HepG2 (cell line): ENCODE measurements around the gene FFAR1. TPM values are rescaled to one million over a fixed set of nuclear protein-coding genes. Genes with fewer than 3 reads are reported as not detected.

Experiments
- ATAC-seq: fragments of 200-7000 bp; cut with Tn5 transposase; 3 replicates; pipeline ENCODE4 v1.9.1; 2020; ENCODE audit warnings: mild to moderate bottlenecking, moderate library complexity
- Bru-seq: library from RNA; stranded (reverse); fragments of 400-500 nt; gene quantifications from one replicate; lab custom pipeline; 2021; lab: Mats Ljungman, UMichigan
- BruChase-seq, 2 experiments: library from RNA; stranded (reverse); fragments of 400-500 nt; gene quantifications; one replicate each; lab custom pipeline; 2021; lab: Mats Ljungman, UMichigan
- BruUV-seq: library from RNA; stranded (reverse); fragments of 400-500 nt; replicated peaks from 2 replicates; lab custom pipeline; 2021; lab: Mats Ljungman, UMichigan
- CTCF ChIA-PET: fragments of 300-600 bp; formaldehyde crosslinking; extraction: SDS; loops from one replicate; lab custom pipeline; 2021; ENCODE audit warnings: low total read pairs, inconsistent platforms, low intra/inter-chr PET ratio; lab: Yijun Ruan, JAX
- POLR2A ChIA-PET: fragments of 350-600 bp; sonication (Branson Sonifier 250); formaldehyde crosslinking; loops from one replicate; lab custom pipeline; 2020; ENCODE audit warnings: antibody characterized with exemption, inconsistent platforms; lab: Yijun Ruan, JAX
- DNase-seq: peaks from one replicate; pipeline ENCODE4 v3.0.0-alpha.2; 2015; ENCODE audit warnings: low spot score
- FAIRE-seq: peaks from 3 replicates; lab custom pipeline; 2011; peaks lifted over from hg19 to GRCh38; lab: Jason Lieb, UNC
- H2AFZ ChIP-seq: one replicate; pipeline ENCODE4 v1.6.1; 2011; ENCODE audit warnings: low read length, inconsistent platforms
- H3K27ac ChIP-seq: fragments of 300-600 bp; 3 replicates; pipeline ENCODE4 v1.8.0; 2011; ENCODE audit warnings: mixed run types, mild to moderate bottlenecking, mixed read lengths, low read length, inconsistent platforms; ENCODE audit not compliant: insufficient read depth; ENCODE audit errors: extremely low read length
- H3K27me3 ChIP-seq, 2 experiments: fragments of 200-600 bp in 1 of 2; 2 replicates in 1 of 2; 3 replicates in 1 of 2; pipeline versions ENCODE4 v1.6.0 to v1.8.0; 2011; ENCODE audit warnings: low read length in 2 of 2, mild to moderate bottlenecking in 2 of 2, moderate library complexity in 2 of 2, inconsistent platforms in 1 of 2; ENCODE audit not compliant: insufficient read depth in 2 of 2, control insufficient read depth in 1 of 2
- H3K36me3 ChIP-seq, 2 experiments: fragments of 200-600 bp in 1 of 2; replicated peaks in 1 of 2; 2 replicates in 1 of 2; 3 replicates in 1 of 2; pipeline versions ENCODE4 v1.5.1 to v1.8.0; 2011; ENCODE audit warnings: low read length in 2 of 2, inconsistent platforms in 1 of 2; ENCODE audit not compliant: insufficient read depth in 2 of 2, control insufficient read depth in 1 of 2
- H3K4me1 ChIP-seq: 2 replicates; pipeline ENCODE4 v1.5.1; 2012; ENCODE audit warnings: low read length, inconsistent platforms; ENCODE audit not compliant: insufficient read depth
- H3K4me2 ChIP-seq: 2 replicates; pipeline ENCODE4 v1.6.0; 2011; ENCODE audit warnings: low read depth, low read length, inconsistent platforms
- H3K4me3 ChIP-seq, 3 experiments: fragments of 200-600 bp in 1 of 3; sonication (generic), shearing (Covaris generic) in 1 of 3; replicated peaks in 1 of 3; 2 replicates each; pipeline ENCODE4 v1.5.1; 2011 to 2016; ENCODE audit warnings: low read length in 3 of 3, inconsistent platforms in 2 of 3, low read depth in 2 of 3, mild to moderate bottlenecking in 2 of 3, control low read depth in 1 of 3, mixed read lengths in 1 of 3; ENCODE audit not compliant: insufficient read depth in 1 of 3
- H3K79me2 ChIP-seq: one replicate; pipeline ENCODE4 v1.6.1; 2011; ENCODE audit warnings: low read length, inconsistent platforms; ENCODE audit not compliant: insufficient read depth
- H3K9ac ChIP-seq: 2 replicates; pipeline ENCODE4 v1.6.0; 2011; ENCODE audit warnings: mild to moderate bottlenecking, low read depth, low read length, inconsistent platforms; ENCODE audit not compliant: insufficient read depth
- H3K9me3 ChIP-seq: 2 replicates; pipeline ENCODE4 v1.5.1; 2012; ENCODE audit warnings: mild to moderate bottlenecking, low read length
- H4K20me1 ChIP-seq: 2 replicates; pipeline ENCODE4 v1.6.0; 2011; ENCODE audit warnings: inconsistent platforms, mild to moderate bottlenecking, low read length, moderate library complexity; ENCODE audit not compliant: insufficient read depth
- ATF6 ChIP-seq: sonication (generic); formaldehyde crosslinking; conservative IDR thresholded peaks from 2 replicates; pipeline ENCODE4 v1.4.0; 2020; ENCODE audit warnings: missing genetic modification reagents
- MTA3 ChIP-seq: sonication (generic); formaldehyde crosslinking; IDR thresholded peaks from 2 replicates; pipeline ENCODE4 v1.4.0; 2020; ENCODE audit warnings: missing genetic modification reagents
- SNAPC5 ChIP-seq: sonication (generic); formaldehyde crosslinking; IDR thresholded peaks from 2 replicates; pipeline ENCODE4 v1.8.1; 2023; ENCODE audit warnings: mild to moderate bottlenecking, missing genetic modification reagents, borderline replicate concordance
- TBX2 ChIP-seq: sonication (generic); formaldehyde crosslinking; IDR thresholded peaks from 2 replicates; pipeline ENCODE4 v1.5.0; 2020; ENCODE audit warnings: missing genetic modification reagents, mild to moderate bottlenecking, borderline replicate concordance
- TMF1 ChIP-seq: sonication (generic); formaldehyde crosslinking; IDR thresholded peaks from 2 replicates; pipeline ENCODE4 v1.8.1; 2022; ENCODE audit warnings: low read depth, missing genetic modification reagents
- ZNF282 ChIP-seq: fragments of 450-650 bp; IDR thresholded peaks from 2 replicates; pipeline ENCODE4 v1.6.1; 2018; ENCODE audit not compliant: partially characterized antibody
- ZNF30 ChIP-seq: sonication (generic); formaldehyde crosslinking; IDR thresholded peaks from 2 replicates; pipeline ENCODE4 v1.5.0; 2020; ENCODE audit warnings: mild to moderate bottlenecking, missing genetic modification reagents
- ZSCAN25 ChIP-seq: sonication (generic); formaldehyde crosslinking; IDR thresholded peaks from 2 replicates; pipeline ENCODE4 v1.8.0; 2022; ENCODE audit warnings: mild to moderate bottlenecking, missing genetic modification reagents
- WGBS: methylation state at CpG from one replicate; pipeline ENCODE4 v1.1.6; 2017; ENCODE audit warnings: low lambda C conversion rate; 5-methylcytosine and 5-hydroxymethylcytosine counted together
- in situ Hi-C: cut with HindIII; loops from 2 replicates; pipeline ENCODE4 v1.10.0; 2017; ENCODE audit warnings: low pct_unique_long_range_greater_than_20kb; ENCODE audit not compliant: extremely low pct_ligation_motif_present
- intact Hi-C: fragments of 100-400 bp; cut with micrococcal nuclease; formaldehyde crosslinking; loops from one replicate; pipeline ENCODE4 v1.10.0; 2022; ENCODE audit not compliant: unreplicated experiment
- long read RNA-seq, 2 experiments: library from RNA in 1 of 2; library from polyadenylated mRNA in 1 of 2; stranded (forward) in 1 of 2; unstranded in 1 of 2; transcript quantifications; one replicate each; pipeline ENCODE4 v2.0.0, GENCODE V29; 2019 to 2022
- polyA minus RNA-seq, 3 experiments: library from RNA; depleted of rRNA, polyadenylated mRNA; stranded (reverse); fragments of >200 nt; gene quantifications; 2 replicates each; pipeline ENCODE4 v1.2.3, GENCODE V29; 2011; ENCODE audit warnings: low replicate concordance in 1 of 3
- polyA plus RNA-seq, 8 experiments: library from polyadenylated mRNA; depleted of rRNA in 3 of 8; stranded (reverse) in 7 of 8; unstranded in 1 of 8; fragments of >200 nt; fragmentation: Illumina TruSeq in 4 of 8; extraction: Trizol in 4 of 8; gene quantifications; 2 replicates each; pipeline versions ENCODE4 v1.2.1 to v1.2.3, GENCODE V29; 2011 to 2016; ENCODE audit warnings: low read depth in 4 of 8, missing spikeins in 1 of 8, mixed read lengths in 1 of 8; ENCODE audit not compliant: insufficient read depth in 1 of 8
- total RNA-seq, 5 experiments: library from RNA; depleted of rRNA; stranded (reverse); fragments of >200 nt; fragmentation: Illumina TruSeq; extraction: Trizol; gene quantifications; 2 replicates each; pipeline ENCODE4 v1.2.3, GENCODE V29; 2016; ENCODE audit warnings: low read depth in 1 of 5
- TF ChIP-seq, protein P1 (sequence below): sonication (generic); formaldehyde crosslinking; IDR thresholded peaks from 2 replicates; pipeline ENCODE4 v1.4.0; 2020; ENCODE audit warnings: missing genetic modification reagents

FFAR1 gene
- total RNA-seq (2016; rRNA removed; fragmentation: Illumina TruSeq; extraction: Trizol) (not detected in 2 replicates), polyA plus RNA-seq (2011; rRNA removed) (not detected in 2 replicates), polyA minus RNA-seq (2011; rRNA and poly(A)+ RNA removed; ENCODE audit: low replicate concordance) (not detected in 2 replicates), Bru-seq, nascent RNA (not detected), BruChase-seq, experiment 1, labeled RNA remaining after a 6-hour chase (not detected), BruChase-seq, experiment 2, labeled RNA remaining after a 2-hour chase (percentile 17 among the genes with signal in this experiment)
- total RNA-seq (2016; cell fraction: cytosol; rRNA removed; fragmentation: Illumina TruSeq; extraction: Trizol; ENCODE audit: low read depth) = 0.09 TPM in 1 of 2 replicates, not detected in the other
- total RNA-seq (2016; cell fraction: insoluble cytoplasmic fraction; rRNA removed; fragmentation: Illumina TruSeq; extraction: Trizol) = not detected in 2 replicates
- not detected in 2 replicates for total RNA-seq (2016; cell fraction: membrane; rRNA removed; fragmentation: Illumina TruSeq; extraction: Trizol)
- total RNA-seq (2016; cell fraction: nucleus; rRNA removed; fragmentation: Illumina TruSeq; extraction: Trizol) = not detected in 2 replicates
- polyA plus RNA-seq (2011; cell fraction: cytosol; rRNA removed) = not detected in 2 replicates
- polyA plus RNA-seq (2011; cell fraction: nucleus; rRNA removed) = not detected in 2 replicates
- not detected in 2 replicates for polyA plus RNA-seq (2012)
- polyA plus RNA-seq (2016; cell fraction: cytosol; fragmentation: Illumina TruSeq; extraction: Trizol; ENCODE audit: low read depth) = not detected in 2 replicates
- polyA plus RNA-seq (2016; cell fraction: insoluble cytoplasmic fraction; fragmentation: Illumina TruSeq; extraction: Trizol; ENCODE audit: low read depth) = not detected in 2 replicates
- polyA plus RNA-seq (2016; cell fraction: membrane; fragmentation: Illumina TruSeq; extraction: Trizol; ENCODE audit: low read depth) = not detected in 2 replicates
- not detected in 2 replicates for polyA plus RNA-seq (2016; cell fraction: nucleus; fragmentation: Illumina TruSeq; extraction: Trizol; ENCODE audit: insufficient read depth, low read depth)
- polyA minus RNA-seq (2011; cell fraction: cytosol; rRNA and poly(A)+ RNA removed) = not detected in 2 replicates
- polyA minus RNA-seq (2011; cell fraction: nucleus; rRNA and poly(A)+ RNA removed) = not detected in 2 replicates
- long read RNA-seq, experiment 1 = 0 reads
- long read RNA-seq, experiment 2 = 0 reads

GRCh38 chr19:35347171-35347929 is at the start of gene FFAR1:
TSS of gene FFAR1 (plus strand) at chr19:35347902. CDS start at chr19:35351552, 3,650 bp downstream.
- H3K27me3 ChIP-seq = 0 out of 5 replicates have a peak, but pooled peaks cover 0 to 1% of the 10 kb centered on the region in 2 experiments
- intact Hi-C loops = no loop called here
- in situ Hi-C loops = no loop called here
- H3K9ac ChIP-seq = no peak within 1 kb of the TSS
- 0 out of 2 replicates have a peak within 1 kb of the TSS, but pooled peaks have one; percentile 16 for H3K4me2 ChIP-seq
- no peaks in the 10 kb centered on the region for H3K36me3 ChIP-seq
- peaks cover 42% of the 10 kb centered on the region for H3K4me1 ChIP-seq
- no peak within 1 kb of the TSS for H2AFZ ChIP-seq
- no peak for FAIRE-seq
- ATAC-seq = no peak
- CTCF ChIA-PET = no interaction called here
- no TSS peak for BruUV-seq
- no peaks in the 10 kb centered on the region for H4K20me1 ChIP-seq
- no peak within 1 kb of the TSS for H3K27ac ChIP-seq
- no peaks in the 10 kb centered on the region for H3K9me3 ChIP-seq
- H3K4me3 ChIP-seq = no peak within 1 kb of the TSS
- WGBS = 74% methylated on average over 18 of the region's 18 CpGs
- no peak for DNase-seq
- no peaks in the 10 kb centered on the region for H3K79me2 ChIP-seq
- POLR2A ChIA-PET = no interaction called here
- TF ChIP-seq ZNF282 (no peak), TBX2 (no peak), ZNF30 (CRISPR knock-in tag) (no peak), MTA3 (CRISPR knock-in tag) (no peak), TMF1 (CRISPR knock-in tag) (no peak), SNAPC5 (CRISPR knock-in tag) (no peak), ZSCAN25 (no peak), ATF6 (CRISPR knock-in tag) (no peak)
- TF ChIP-seq, protein P1, sequence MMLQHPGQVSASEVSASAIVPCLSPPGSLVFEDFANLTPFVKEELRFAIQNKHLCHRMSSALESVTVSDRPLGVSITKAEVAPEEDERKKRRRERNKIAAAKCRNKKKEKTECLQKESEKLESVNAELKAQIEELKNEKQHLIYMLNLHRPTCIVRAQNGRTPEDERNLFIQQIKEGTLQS = no peak
